ENCODE measurements around the gene OPCML.

DNA sequence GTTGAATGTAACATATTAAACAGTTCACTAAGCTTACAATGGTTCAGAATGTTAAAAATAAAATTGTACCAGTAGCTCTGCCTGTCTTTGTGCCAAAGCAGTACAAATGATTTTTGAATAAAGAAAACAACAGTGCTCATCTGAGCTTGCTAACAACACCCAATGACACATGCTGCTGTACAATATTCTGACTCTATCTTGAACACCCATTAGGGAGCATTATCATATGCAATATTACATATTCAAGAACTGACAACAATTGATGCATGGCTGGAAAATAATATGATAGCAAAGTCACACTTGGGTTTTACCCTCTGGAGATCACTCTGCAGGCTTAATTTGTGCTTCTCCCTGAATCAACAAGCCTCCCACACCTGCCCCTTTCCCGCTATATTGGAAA lies 953.7 kb downstream of the OPCML start:
- TF ChIP-seq TOX (CRISPR knock-in tag; IDR thresholded peaks at IDR 0.05; ENCODE audit: borderline replicate concordance): no peak
- no peak for TF ChIP-seq ZNF565 (CRISPR knock-in tag; conservative IDR thresholded peaks at IDR 0.05; ENCODE audit: low read depth)
- no peak for TF ChIP-seq RARB (CRISPR knock-in tag; IDR thresholded peaks at IDR 0.05)
- TF ChIP-seq, protein P1, sequence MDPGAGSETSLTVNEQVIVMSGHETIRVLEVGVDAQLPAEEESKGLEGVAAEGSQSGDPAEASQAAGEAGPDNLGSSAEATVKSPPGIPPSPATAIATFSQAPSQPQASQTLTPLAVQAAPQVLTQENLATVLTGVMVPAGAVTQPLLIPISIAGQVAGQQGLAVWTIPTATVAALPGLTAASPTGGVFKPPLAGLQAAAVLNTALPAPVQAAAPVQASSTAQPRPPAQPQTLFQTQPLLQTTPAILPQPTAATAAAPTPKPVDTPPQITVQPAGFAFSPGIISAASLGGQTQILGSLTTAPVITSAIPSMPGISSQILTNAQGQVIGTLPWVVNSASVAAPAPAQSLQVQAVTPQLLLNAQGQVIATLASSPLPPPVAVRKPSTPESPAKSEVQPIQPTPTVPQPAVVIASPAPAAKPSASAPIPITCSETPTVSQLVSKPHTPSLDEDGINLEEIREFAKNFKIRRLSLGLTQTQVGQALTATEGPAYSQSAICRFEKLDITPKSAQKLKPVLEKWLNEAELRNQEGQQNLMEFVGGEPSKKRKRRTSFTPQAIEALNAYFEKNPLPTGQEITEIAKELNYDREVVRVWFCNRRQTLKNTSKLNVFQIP (CRISPR knock-in tag; IDR thresholded peaks at IDR 0.05; ENCODE audit: borderline replicate concordance, low read depth): no peak
- no peak for TF ChIP-seq ISL1 (CRISPR knock-in tag; IDR thresholded peaks at IDR 0.05)
- no peak for TF ChIP-seq PPARA (CRISPR knock-in tag; IDR thresholded peaks at IDR 0.05; ENCODE audit: borderline replicate concordance)
- TF ChIP-seq ZNF8 (CRISPR knock-in tag; IDR thresholded peaks at IDR 0.05): no peak
- TF ChIP-seq GLIS3 (CRISPR knock-in tag; IDR thresholded peaks at IDR 0.05): no peak
- no peak for TF ChIP-seq CSDC2 (CRISPR knock-in tag; IDR thresholded peaks at IDR 0.05)
- TF ChIP-seq SNAI2 (CRISPR knock-in tag; IDR thresholded peaks at IDR 0.05): no peak
- no peak for TF ChIP-seq ZFP3 (CRISPR knock-in tag; IDR thresholded peaks at IDR 0.05)
- no peak for TF ChIP-seq ZNF70 (CRISPR knock-in tag; IDR thresholded peaks at IDR 0.05)

Measured in SK-N-SH treated with all-trans-retinoic acid at 6 μM for 48 hours (cell line).